Activated CD8-positive, alpha-beta memory T cell treated with anti-CD3 and anti-CD28 coated beads, Interleukin-2, amount 50 U/mL, for 24 hours (primary cell): ENCODE measurements around the gene ASCL5.

Experiments used
- DNase-seq: peaks from one replicate; pipeline ENCODE4 v3.0.0-alpha.2; 2020; ENCODE audit errors: extremely low read depth

The ASCL5 gene

GRCh38 chr1:201085902-201086735 lies 40.9 kb downstream of the ASCL5 start:
- DNase-seq, result no peak

GRCh38 chr1:201084295-201084694 lies 42.7 kb downstream of the ASCL5 start:
- DNase-seq, result no peak

- no peak for DNase-seq
Measured at GRCh38 chr1:201083741-201084140, 43.2 kb downstream of the ASCL5 start.

GRCh38 chr1:201080135-201080534 lies 46.8 kb downstream of the ASCL5 start:
- no peak for DNase-seq

GRCh38 chr1:201077736-201078135 lies 49.2 kb downstream of the ASCL5 start:
- no peak for DNase-seq

GRCh38 chr1:201077116-201077515 lies 49.9 kb downstream of the ASCL5 start:
- DNase-seq, result no peak

- DNase-seq, result no peak
Measured at GRCh38 chr1:201076092-201076491, 50.9 kb downstream of the ASCL5 start.

GRCh38 chr1:201074018-201074417 lies 53.0 kb downstream of the ASCL5 start:
- no peak for DNase-seq

- DNase-seq, result no peak
Measured at GRCh38 chr1:201072922-201073321, 54.1 kb downstream of the ASCL5 start.

GRCh38 chr1:201072149-201072548 lies 54.8 kb downstream of the ASCL5 start:
- no peak for DNase-seq

GRCh38 chr1:201069636-201070035 lies 57.3 kb downstream of the ASCL5 start:
- DNase-seq, result no peak

- no peak for DNase-seq
Measured at GRCh38 chr1:201068976-201069375, 58.0 kb downstream of the ASCL5 start.

GRCh38 chr1:201066986-201067385 lies 60.0 kb downstream of the ASCL5 start:
- DNase-seq, result no peak

- DNase-seq, result no peak
Measured at GRCh38 chr1:201065686-201066085, 61.3 kb downstream of the ASCL5 start.

- DNase-seq, result no peak
Measured at GRCh38 chr1:201064806-201065205, 62.2 kb downstream of the ASCL5 start.
